B cell (primary cell): ENCODE measurements around the gene PPP1R36. TPM values are rescaled to one million over a fixed set of nuclear protein-coding genes. Genes with fewer than 3 reads are reported as not detected.

Source experiments
- ATAC-seq: fragments of 200-7000 bp; cut with Tn5 transposase; one replicate; pipeline ENCODE4 v1.10.0; 2021; ENCODE audit warnings: low read depth, mild to moderate bottlenecking, moderate number of reproducible peaks, moderate library complexity
- CTCF ChIA-PET: fragments of 350-600 bp; sonication (Branson Sonifier 250); formaldehyde crosslinking; loops from one replicate; lab custom pipeline; 2021; ENCODE audit warnings: antibody characterized with exemption, inconsistent platforms; lab: Charles Lee
- POLR2A ChIA-PET: fragments of 350-600 bp; sonication (Branson Sonifier 250); formaldehyde crosslinking; loops from one replicate; lab custom pipeline; 2021; ENCODE audit warnings: antibody characterized with exemption; lab: Charles Lee
- DNase-seq: peaks from one replicate; pipeline ENCODE4 v3.0.0; 2013
- H2AFZ ChIP-seq: 2 replicates; pipeline ENCODE4 v1.6.1; 2012; ENCODE audit warnings: mild to moderate bottlenecking, low read depth, low read length; ENCODE audit not compliant: insufficient read depth, poor library complexity, severe bottlenecking
- H3K27ac ChIP-seq, 2 donors: 1 replicate in 1 of 2; 2 replicates in 1 of 2; pipeline ENCODE4 v1.5.1; 2012 to 2013; ENCODE audit warnings: low read length in 2 of 2, mild to moderate bottlenecking in 2 of 2, moderate library complexity in 1 of 2
- H3K27me3 ChIP-seq, 4 experiments: fragments of 200-600 bp in 1 of 4; sonication (generic) in 1 of 4; replicated peaks in 1 of 4; 1 replicate in 2 of 4; 2 replicates in 2 of 4; pipeline versions ENCODE4 v1.6.1 to v1.7.0; 2013 to 2016; ENCODE audit warnings: low read length in 3 of 4, mild to moderate bottlenecking in 2 of 4, mixed read lengths in 1 of 4, moderate library complexity in 1 of 4; ENCODE audit not compliant: insufficient read depth in 4 of 4, control insufficient read depth in 3 of 4; ENCODE audit errors: control extremely low read depth in 1 of 4
- H3K36me3 ChIP-seq, 2 experiments: replicated peaks in 1 of 2; 1 replicate in 1 of 2; 2 replicates in 1 of 2; pipeline versions ENCODE4 v1.6.1 to v1.7.1; 2013; ENCODE audit warnings: low read length in 1 of 2; ENCODE audit not compliant: insufficient read depth in 2 of 2, control insufficient read depth in 1 of 2; ENCODE audit errors: control extremely low read depth in 1 of 2, extremely low read depth in 1 of 2
- H3K4me1 ChIP-seq, 2 donors: fragments of 200-600 bp in 1 of 2; sonication (generic) in 1 of 2; 1 replicate in 1 of 2; 2 replicates in 1 of 2; pipeline versions ENCODE4 v1.5.1 to v1.6.1; 2013 to 2017; ENCODE audit warnings: low read length in 2 of 2; ENCODE audit not compliant: control insufficient read depth in 2 of 2, insufficient read depth in 2 of 2
- H3K4me2 ChIP-seq: replicated peaks from 2 replicates; pipeline ENCODE3; 2012; ENCODE audit warnings: mild to moderate bottlenecking, low read depth, low read length; ENCODE audit not compliant: poor library complexity, severe bottlenecking
- H3K4me3 ChIP-seq, 5 experiments: fragments of 200-600 bp in 1 of 5; sonication (generic) in 1 of 5; 1 replicate in 3 of 5; 2 replicates in 2 of 5; pipeline versions ENCODE4 v1.5.1 to v1.7.0; 2011 to 2016; ENCODE audit warnings: low read length in 4 of 5, mild to moderate bottlenecking in 4 of 5, low read depth in 2 of 5, control low read depth in 1 of 5, moderate library complexity in 1 of 5; ENCODE audit not compliant: insufficient read depth in 1 of 5; ENCODE audit errors: control extremely low read depth in 1 of 5, extremely low read depth in 1 of 5
- H3K79me2 ChIP-seq: fragments of 200-600 bp; sonication (generic); one replicate; pipeline ENCODE4 v1.6.0; 2016; ENCODE audit warnings: low read length; ENCODE audit not compliant: control insufficient read depth, insufficient read depth
- H3K9ac ChIP-seq: fragments of 200-600 bp; sonication (generic); 2 replicates; pipeline ENCODE4 v1.6.1; 2017; ENCODE audit warnings: mild to moderate bottlenecking, low read length, moderate library complexity
- H3K9me3 ChIP-seq, 3 donors: one replicate each; pipeline versions ENCODE4 v1.6.1 to v1.7.1; 2013; ENCODE audit warnings: low read length in 2 of 3; ENCODE audit not compliant: control insufficient read depth in 2 of 3, insufficient read depth in 1 of 3; ENCODE audit errors: control extremely low read depth in 1 of 3
- H4K20me1 ChIP-seq: 2 replicates; pipeline ENCODE4 v1.6.0; 2012; ENCODE audit warnings: mild to moderate bottlenecking, low read length; ENCODE audit not compliant: insufficient read depth, control insufficient read depth, poor library complexity, severe bottlenecking
- H3K27ac Mint-ChIP-seq: one replicate; pipeline ENCODE4 v1.8.0; 2021; ENCODE audit warnings: mixed read lengths
- H3K27me3 Mint-ChIP-seq: one replicate; pipeline ENCODE4 v1.8.0; 2021; ENCODE audit warnings: mixed read lengths
- H3K4me1 Mint-ChIP-seq: one replicate; pipeline ENCODE4 v1.8.0; 2021; ENCODE audit warnings: mixed read lengths
- H3K4me3 Mint-ChIP-seq: one replicate; pipeline ENCODE4 v1.8.0; 2021; ENCODE audit warnings: mixed read lengths
- H3K9me3 Mint-ChIP-seq: one replicate; pipeline ENCODE4 v1.8.0; 2022; ENCODE audit warnings: mixed read lengths; ENCODE audit not compliant: insufficient read depth
- CTCF ChIP-seq: fragments of 200-600 bp; IDR thresholded peaks from one replicate; pipeline ENCODE4 v1.8.0; 2022; ENCODE audit warnings: antibody characterized with exemption, mild to moderate bottlenecking
- EZH2 ChIP-seq: IDR thresholded peaks from 2 replicates; pipeline ENCODE4 v1.6.1; 2012; ENCODE audit warnings: borderline replicate concordance, low read depth, mild to moderate bottlenecking, moderate library complexity, low read length; ENCODE audit not compliant: insufficient read depth, poor library complexity, severe bottlenecking
- WGBS: methylation state at CpG from one replicate; pipeline ENCODE4 v1.1.5; 2013; ENCODE audit warnings: missing lambda C conversion rate; ENCODE audit not compliant: insufficient coverage; 5-methylcytosine and 5-hydroxymethylcytosine counted together
- intact Hi-C: fragments of 100-400 bp; cut with micrococcal nuclease; formaldehyde crosslinking; loops from one replicate; pipeline ENCODE4 v1.10.0; 2022
- polyA plus RNA-seq: library from polyadenylated mRNA; depleted of rRNA; stranded (reverse); fragments of >200 nt; gene quantifications from 2 replicates; pipeline ENCODE4 v1.2.3, GENCODE V29; 2012
- total RNA-seq, 2 donors: library from RNA; stranded (reverse); fragments of 120-200 nt in 1 of 2; gene quantifications; 1 replicate in 1 of 2; 2 replicates in 1 of 2; pipeline versions ENCODE4 v1.2.3 to v1.2.4, GENCODE V29; 2013 to 2022

PPP1R36 gene
- total and polyA plus RNA-seq, 2 donors (not counting 1 experiment from before 2014, with no cell fraction given): 0.06 TPM; not detected in 1

DNA sequence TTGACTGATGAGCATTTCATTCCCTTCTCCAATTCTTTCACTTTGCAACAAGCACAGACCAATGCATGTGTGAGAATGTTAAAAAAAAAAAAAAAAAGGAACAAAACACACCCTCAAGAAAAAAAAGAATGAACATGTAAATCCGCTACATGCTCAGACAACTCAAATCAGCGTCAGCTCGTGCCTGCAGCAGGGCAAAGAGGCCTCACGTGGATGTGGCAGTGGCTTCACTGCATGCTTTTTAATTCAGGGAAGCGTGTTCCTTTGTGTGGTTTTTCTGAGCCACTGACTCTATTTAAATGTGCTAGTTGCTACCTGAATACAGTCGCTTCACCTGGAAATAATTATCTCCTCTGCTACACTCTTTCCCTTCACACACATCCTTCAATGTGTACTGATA lies 55.1 kb downstream of the PPP1R36 start:
- WGBS: 30% methylated on average over 3 of the region's 6 CpGs
- no peaks in the 10 kb centered on the region for H3K9me3 ChIP-seq
- H3K4me1 Mint-ChIP-seq: no peaks in the 10 kb centered on the region
- H3K27me3 ChIP-seq: peaks cover 0 to 4% (median 0%) of the 10 kb centered on the region in 4 experiments
- ATAC-seq (no peak), DNase-seq (no peak)
- H3K79me2 ChIP-seq: no peaks in the 10 kb centered on the region
- no peaks in the 10 kb centered on the region for H3K9me3 Mint-ChIP-seq
- TF ChIP-seq EZH2 (no peak), CTCF (no peak)
- H2AFZ ChIP-seq: no peak overlapping the region
- intact Hi-C loops: no loop called here
- H3K27me3 Mint-ChIP-seq: peaks cover 28% of the 10 kb centered on the region
- ChIA-PET POLR2A (no interaction called here), CTCF (no interaction called here)
- H3K27ac ChIP-seq: no peak overlapping the region
- no peak overlapping the region for H3K9ac ChIP-seq
- H3K36me3 ChIP-seq: no peaks in the 10 kb centered on the region
- no peak overlapping the region for H3K4me2 ChIP-seq
- no peak overlapping the region for H3K27ac Mint-ChIP-seq
- no peak overlapping the region for H3K4me3 ChIP-seq
- no peaks in the 10 kb centered on the region for H3K4me1 ChIP-seq
- no peak overlapping the region for H3K4me3 Mint-ChIP-seq
- H4K20me1 ChIP-seq: no peaks in the 10 kb centered on the region

DNA sequence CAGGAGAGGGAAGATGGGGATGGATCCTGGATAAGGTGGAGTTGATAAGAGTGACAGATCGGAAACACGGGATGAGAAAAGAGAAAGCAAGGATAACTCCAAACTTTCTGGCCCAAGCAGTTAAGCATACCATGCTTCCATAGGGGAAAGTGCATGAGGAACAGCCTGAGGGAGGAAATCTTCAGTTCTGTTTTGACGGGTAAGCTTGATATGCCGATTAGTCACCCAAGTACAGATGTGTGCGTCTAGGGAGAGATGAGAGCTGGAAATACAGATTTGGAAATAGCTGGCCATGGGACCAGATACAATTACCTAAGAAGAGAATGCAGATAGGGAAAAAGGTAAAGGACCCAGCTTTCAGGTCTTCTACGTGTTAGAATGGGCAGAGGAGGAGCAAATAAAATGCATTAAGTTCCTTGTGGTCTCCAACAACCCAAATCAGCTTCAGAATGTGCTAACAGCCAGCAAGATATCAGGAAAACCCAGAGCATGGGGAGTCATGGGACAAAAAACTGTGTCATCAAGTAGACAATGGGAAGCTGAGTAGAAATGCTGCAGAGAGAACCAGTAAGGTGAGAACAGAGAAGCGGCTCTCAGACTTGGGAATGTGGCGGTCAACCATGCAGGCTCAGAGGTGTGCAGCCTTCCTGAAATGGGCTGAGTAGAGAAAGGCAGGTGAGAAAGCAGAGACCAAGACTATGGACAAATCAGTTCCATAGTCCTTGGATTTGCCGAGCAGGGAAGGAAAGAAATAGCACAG lies 56.3 kb downstream of the PPP1R36 start:
- no peak overlapping the region for H2AFZ ChIP-seq
- no peak overlapping the region for H3K9ac ChIP-seq
- H3K9me3 ChIP-seq: no peaks in the 10 kb centered on the region
- H3K4me2 ChIP-seq: no peak overlapping the region
- WGBS: 81% methylated on average over 6 of the region's 9 CpGs
- Mint-ChIP-seq H3K4me1 (no peaks in the 10 kb centered on the region), H3K4me3 (no peak overlapping the region), H3K27me3 (peaks cover 21% of the 10 kb centered on the region), H3K27ac (no peak overlapping the region), H3K9me3 (no peaks in the 10 kb centered on the region)
- ATAC-seq (no peak), DNase-seq (no peak)
- no peak overlapping the region for H3K4me3 ChIP-seq
- H3K27ac ChIP-seq: no peak overlapping the region
- intact Hi-C loops: no loop called here
- no peaks in the 10 kb centered on the region for H3K36me3 ChIP-seq
- ChIA-PET POLR2A (no interaction called here), CTCF (no interaction called here)
- no peaks in the 10 kb centered on the region for H4K20me1 ChIP-seq
- no peaks in the 10 kb centered on the region for H3K4me1 ChIP-seq
- H3K79me2 ChIP-seq: no peaks in the 10 kb centered on the region
- TF ChIP-seq EZH2 (no peak), CTCF (no peak)
- H3K27me3 ChIP-seq: peaks cover 0 to 4% (median 0%) of the 10 kb centered on the region in 4 experiments
